HepG2 (cell line): ENCODE measurements around the gene STAM. TPM values are rescaled to one million over a fixed set of nuclear protein-coding genes. Genes with fewer than 3 reads are reported as not detected.

ENCODE experiments used
- ATAC-seq: fragments of 200-7000 bp; cut with Tn5 transposase; 3 replicates; pipeline ENCODE4 v1.9.1; 2020; ENCODE audit warnings: mild to moderate bottlenecking, moderate library complexity
- BruUV-seq: library from RNA; stranded (reverse); fragments of 400-500 nt; replicated peaks from 2 replicates; lab custom pipeline; 2021; lab: Mats Ljungman, UMichigan
- CTCF ChIA-PET: fragments of 300-600 bp; formaldehyde crosslinking; extraction: SDS; loops from one replicate; lab custom pipeline; 2021; ENCODE audit warnings: low total read pairs, inconsistent platforms, low intra/inter-chr PET ratio; lab: Yijun Ruan, JAX
- POLR2A ChIA-PET: fragments of 350-600 bp; sonication (Branson Sonifier 250); formaldehyde crosslinking; loops from one replicate; lab custom pipeline; 2020; ENCODE audit warnings: antibody characterized with exemption, inconsistent platforms; lab: Yijun Ruan, JAX
- DNase-seq: peaks from one replicate; pipeline ENCODE4 v3.0.0-alpha.2; 2015; ENCODE audit warnings: low spot score
- FAIRE-seq: peaks from 3 replicates; lab custom pipeline; 2011; peaks lifted over from hg19 to GRCh38; lab: Jason Lieb, UNC
- H2AFZ ChIP-seq: one replicate; pipeline ENCODE4 v1.6.1; 2011; ENCODE audit warnings: low read length, inconsistent platforms
- H3K27ac ChIP-seq: fragments of 300-600 bp; 3 replicates; pipeline ENCODE4 v1.8.0; 2011; ENCODE audit warnings: mixed run types, mild to moderate bottlenecking, mixed read lengths, low read length, inconsistent platforms; ENCODE audit not compliant: insufficient read depth; ENCODE audit errors: extremely low read length
- H3K27me3 ChIP-seq, 2 experiments: fragments of 200-600 bp in 1 of 2; 2 replicates in 1 of 2; 3 replicates in 1 of 2; pipeline versions ENCODE4 v1.6.0 to v1.8.0; 2011; ENCODE audit warnings: low read length in 2 of 2, mild to moderate bottlenecking in 2 of 2, moderate library complexity in 2 of 2, inconsistent platforms in 1 of 2; ENCODE audit not compliant: insufficient read depth in 2 of 2, control insufficient read depth in 1 of 2
- H3K36me3 ChIP-seq, 2 experiments: fragments of 200-600 bp in 1 of 2; replicated peaks in 1 of 2; 2 replicates in 1 of 2; 3 replicates in 1 of 2; pipeline versions ENCODE4 v1.5.1 to v1.8.0; 2011; ENCODE audit warnings: low read length in 2 of 2, inconsistent platforms in 1 of 2; ENCODE audit not compliant: insufficient read depth in 2 of 2, control insufficient read depth in 1 of 2
- H3K4me1 ChIP-seq: 2 replicates; pipeline ENCODE4 v1.5.1; 2012; ENCODE audit warnings: low read length, inconsistent platforms; ENCODE audit not compliant: insufficient read depth
- H3K4me2 ChIP-seq: 2 replicates; pipeline ENCODE4 v1.6.0; 2011; ENCODE audit warnings: low read depth, low read length, inconsistent platforms
- H3K4me3 ChIP-seq, 3 experiments: fragments of 200-600 bp in 1 of 3; sonication (generic), shearing (Covaris generic) in 1 of 3; replicated peaks in 1 of 3; 2 replicates each; pipeline ENCODE4 v1.5.1; 2011 to 2016; ENCODE audit warnings: low read length in 3 of 3, inconsistent platforms in 2 of 3, low read depth in 2 of 3, mild to moderate bottlenecking in 2 of 3, control low read depth in 1 of 3, mixed read lengths in 1 of 3; ENCODE audit not compliant: insufficient read depth in 1 of 3
- H3K79me2 ChIP-seq: one replicate; pipeline ENCODE4 v1.6.1; 2011; ENCODE audit warnings: low read length, inconsistent platforms; ENCODE audit not compliant: insufficient read depth
- H3K9ac ChIP-seq: 2 replicates; pipeline ENCODE4 v1.6.0; 2011; ENCODE audit warnings: mild to moderate bottlenecking, low read depth, low read length, inconsistent platforms; ENCODE audit not compliant: insufficient read depth
- H3K9me3 ChIP-seq: 2 replicates; pipeline ENCODE4 v1.5.1; 2012; ENCODE audit warnings: mild to moderate bottlenecking, low read length
- H4K20me1 ChIP-seq: 2 replicates; pipeline ENCODE4 v1.6.0; 2011; ENCODE audit warnings: inconsistent platforms, mild to moderate bottlenecking, low read length, moderate library complexity; ENCODE audit not compliant: insufficient read depth
- CREM ChIP-seq, 2 experiments: sonication (generic) in 1 of 2; formaldehyde crosslinking in 1 of 2; IDR thresholded peaks; 2 replicates each; pipeline versions ENCODE4 v1.4.0 to v1.6.1; 2016 to 2020; ENCODE audit warnings: antibody characterized with exemption in 1 of 2, mild to moderate bottlenecking in 1 of 2, missing genetic modification reagents in 1 of 2
- FOSL1 ChIP-seq: sonication (generic); formaldehyde crosslinking; IDR thresholded peaks from 2 replicates; pipeline ENCODE4 v1.9.0; 2021; ENCODE audit warnings: missing genetic modification reagents, borderline replicate concordance
- FOSL2 ChIP-seq: sonication (generic); formaldehyde crosslinking; IDR thresholded peaks from 2 replicates; pipeline ENCODE4 v1.4.0; 2020; ENCODE audit warnings: missing genetic modification reagents
- FOXA1 ChIP-seq, 2 experiments: fragments of 450-650 bp in 1 of 2; sonication (generic) in 1 of 2; formaldehyde crosslinking in 1 of 2; IDR thresholded peaks; 2 replicates each; pipeline versions ENCODE4 v1.4.0 to v1.6.1; 2016 to 2020; ENCODE audit warnings: missing genetic modification reagents in 1 of 2
- NFYB ChIP-seq: sonication (generic); formaldehyde crosslinking; IDR thresholded peaks from 2 replicates; pipeline ENCODE4 v1.4.0; 2020; ENCODE audit warnings: missing genetic modification reagents
- PPARG ChIP-seq: conservative IDR thresholded peaks from 2 replicates; pipeline ENCODE4 v1.6.1; 2016; ENCODE audit warnings: missing biosample characterization, missing genetic modification reagents
- RCOR2 ChIP-seq: IDR thresholded peaks from 2 replicates; pipeline ENCODE4 v1.6.1; 2016; ENCODE audit warnings: missing biosample characterization, missing genetic modification reagents
- SAP130 ChIP-seq: IDR thresholded peaks from 2 replicates; pipeline ENCODE4 v1.6.1; 2016; ENCODE audit warnings: low read depth
- SIX1 ChIP-seq: sonication (generic); formaldehyde crosslinking; IDR thresholded peaks from 2 replicates; pipeline ENCODE4 v1.4.0; 2020; ENCODE audit warnings: missing genetic modification reagents, borderline replicate concordance
- TRIM24 ChIP-seq: sonication (generic); formaldehyde crosslinking; IDR thresholded peaks from 2 replicates; pipeline ENCODE4 v1.8.0; 2022; ENCODE audit warnings: mild to moderate bottlenecking, missing genetic modification reagents
- ZNF335 ChIP-seq: sonication (generic); formaldehyde crosslinking; IDR thresholded peaks from 2 replicates; pipeline ENCODE4 v1.4.0; 2020; ENCODE audit warnings: missing genetic modification reagents
- ZNF7 ChIP-seq: IDR thresholded peaks from 2 replicates; pipeline ENCODE4 v1.6.1; 2016; ENCODE audit warnings: missing biosample characterization, missing genetic modification reagents
- WGBS: methylation state at CpG from one replicate; pipeline ENCODE4 v1.1.6; 2017; ENCODE audit warnings: low lambda C conversion rate; 5-methylcytosine and 5-hydroxymethylcytosine counted together
- in situ Hi-C: cut with HindIII; loops from 2 replicates; pipeline ENCODE4 v1.10.0; 2017; ENCODE audit warnings: low pct_unique_long_range_greater_than_20kb; ENCODE audit not compliant: extremely low pct_ligation_motif_present
- intact Hi-C: fragments of 100-400 bp; cut with micrococcal nuclease; formaldehyde crosslinking; loops from one replicate; pipeline ENCODE4 v1.10.0; 2022; ENCODE audit not compliant: unreplicated experiment
- polyA plus RNA-seq, 8 experiments: library from polyadenylated mRNA; depleted of rRNA in 3 of 8; stranded (reverse) in 7 of 8; unstranded in 1 of 8; fragments of >200 nt; fragmentation: Illumina TruSeq in 4 of 8; extraction: Trizol in 4 of 8; gene quantifications; 2 replicates each; pipeline versions ENCODE4 v1.2.1 to v1.2.3, GENCODE V29; 2011 to 2016; ENCODE audit warnings: low read depth in 4 of 8, missing spikeins in 1 of 8, mixed read lengths in 1 of 8; ENCODE audit not compliant: insufficient read depth in 1 of 8
- total RNA-seq, 5 experiments: library from RNA; depleted of rRNA; stranded (reverse); fragments of >200 nt; fragmentation: Illumina TruSeq; extraction: Trizol; gene quantifications; 2 replicates each; pipeline ENCODE4 v1.2.3, GENCODE V29; 2016; ENCODE audit warnings: low read depth in 1 of 5
- TF ChIP-seq, protein P1 (sequence below): sonication (generic); formaldehyde crosslinking; conservative IDR thresholded peaks from 2 replicates; pipeline ENCODE4 v1.4.0; 2020; ENCODE audit warnings: missing genetic modification reagents
- TF ChIP-seq, protein P2 (sequence below): IDR thresholded peaks from 2 replicates; pipeline ENCODE4 v1.6.1; 2016; ENCODE audit warnings: low read depth
- TF ChIP-seq, protein P3 (sequence below): sonication (generic); formaldehyde crosslinking; IDR thresholded peaks from 2 replicates; pipeline ENCODE4 v1.5.0; 2020; ENCODE audit warnings: missing genetic modification reagents
- TF ChIP-seq, protein P4 (sequence below): sonication (generic); formaldehyde crosslinking; IDR thresholded peaks from 2 replicates; pipeline ENCODE4 v1.4.0; 2020; ENCODE audit warnings: missing genetic modification reagents

STAM gene
- total and polyA plus RNA-seq, 2 of the 13 experiments (the other 11 are each of a cell fraction or from before 2014, with no cell fraction given), result 19.5 to 25.1 TPM

DNA sequence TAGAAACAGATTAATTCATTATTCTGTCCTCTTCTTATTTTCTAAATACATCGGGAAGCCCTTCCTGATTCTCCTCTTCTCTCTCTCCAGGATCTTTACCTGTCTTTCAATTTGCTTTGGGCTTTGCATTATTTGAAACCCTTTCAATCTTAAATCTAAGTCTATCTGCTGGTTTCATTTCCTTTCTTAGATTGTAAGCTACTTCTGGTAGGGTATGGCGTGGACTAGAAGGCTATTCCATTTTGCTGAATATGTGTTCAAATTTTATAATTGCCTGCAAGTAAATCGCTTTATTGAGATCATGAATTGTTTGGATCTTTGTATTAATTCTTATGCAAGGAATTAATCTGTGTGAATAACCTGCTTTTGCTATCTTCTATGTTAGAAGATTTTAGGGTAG, 11.1 kb downstream of the STAM start (continued):
- TF ChIP-seq, protein P1, sequence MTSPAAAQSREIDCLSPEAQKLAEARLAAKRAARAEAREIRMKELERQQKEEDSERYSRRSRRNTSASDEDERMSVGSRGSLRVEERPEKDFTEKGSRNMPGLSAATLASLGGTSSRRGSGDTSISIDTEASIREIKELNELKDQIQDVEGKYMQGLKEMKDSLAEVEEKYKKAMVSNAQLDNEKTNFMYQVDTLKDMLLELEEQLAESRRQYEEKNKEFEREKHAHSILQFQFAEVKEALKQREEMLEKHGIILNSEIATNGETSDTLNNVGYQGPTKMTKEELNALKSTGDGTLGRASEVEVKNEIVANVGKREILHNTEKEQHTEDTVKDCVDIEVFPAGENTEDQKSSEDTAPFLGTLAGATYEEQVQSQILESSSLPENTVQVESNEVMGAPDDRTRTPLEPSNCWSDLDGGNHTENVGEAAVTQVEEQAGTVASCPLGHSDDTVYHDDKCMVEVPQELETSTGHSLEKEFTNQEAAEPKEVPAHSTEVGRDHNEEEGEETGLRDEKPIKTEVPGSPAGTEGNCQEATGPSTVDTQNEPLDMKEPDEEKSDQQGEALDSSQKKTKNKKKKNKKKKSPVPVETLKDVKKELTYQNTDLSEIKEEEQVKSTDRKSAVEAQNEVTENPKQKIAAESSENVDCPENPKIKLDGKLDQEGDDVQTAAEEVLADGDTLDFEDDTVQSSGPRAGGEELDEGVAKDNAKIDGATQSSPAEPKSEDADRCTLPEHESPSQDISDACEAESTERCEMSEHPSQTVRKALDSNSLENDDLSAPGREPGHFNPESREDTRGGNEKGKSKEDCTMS (CRISPR knock-in tag), result no peak
- TF ChIP-seq ZNF335 (CRISPR knock-in tag), result no peak
- TF ChIP-seq TRIM24 (CRISPR knock-in tag), result no peak
- TF ChIP-seq NFYB, result no peak

DNA sequence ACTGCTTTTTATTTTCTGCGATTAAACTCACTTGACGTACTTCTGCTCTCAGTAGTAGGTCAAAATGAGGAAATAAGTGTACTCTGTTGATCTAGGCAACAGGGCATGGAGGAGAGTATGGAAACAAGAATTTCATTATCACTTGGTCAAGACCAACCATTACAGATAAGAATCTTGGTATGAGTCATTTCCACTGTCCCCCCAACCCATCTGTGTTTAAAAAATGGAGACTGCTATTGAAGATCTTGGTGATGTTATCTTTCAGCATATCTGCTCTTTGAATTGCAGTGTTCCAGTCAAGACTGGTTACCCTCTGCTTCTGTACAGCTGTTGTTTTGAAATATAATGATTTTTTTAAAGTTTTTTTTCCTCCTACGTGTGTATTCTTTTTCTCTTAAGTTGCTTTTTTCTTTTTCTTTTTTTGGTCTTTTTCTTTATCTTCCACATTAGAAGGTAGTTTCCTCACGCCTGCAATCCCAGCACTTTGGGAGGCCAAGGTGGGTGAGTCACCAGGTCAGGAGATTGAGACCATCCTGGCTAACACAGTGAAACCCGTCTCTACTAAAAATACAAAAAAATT, 11.7 kb downstream of the STAM start:
- peaks cover 95% of the 10 kb centered on the region for H3K79me2 ChIP-seq
- peak; percentile 25; the same call in 2 of the 3 replicates for ATAC-seq
- no peak overlapping the region for H3K9ac ChIP-seq
- ChIA-PET POLR2A (interaction anchor here (1.0 to 4.3 kb wide), 2 partner anchors 12 to 18 kb away, joined by 3 to 26 read pairs; partner anchors contain the start of gene STAM), CTCF (no interaction called here)
- H4K20me1 ChIP-seq, result no peaks in the 10 kb centered on the region
- intact Hi-C loops, result no loop called here
- peaks cover 61% of the 10 kb centered on the region for H3K4me1 ChIP-seq
- DNase-seq, result peak; percentile 67
- H2AFZ ChIP-seq, result no peak overlapping the region
- H3K4me3 ChIP-seq, result no peak overlapping the region
- H3K9me3 ChIP-seq, result peaks cover 7% of the 10 kb centered on the region
- no peaks in the 10 kb centered on the region for H3K27me3 ChIP-seq
- in situ Hi-C loops, result loop anchor here (25.0 kb wide), 1 partner anchor 1007 kb away; the partner anchor contains the start of genes ARL5B and NSUN6
- no peak for FAIRE-seq
- H3K27ac ChIP-seq, result peak overlapping the region; percentile 13
- no TSS peak for BruUV-seq
- peak overlapping the region; percentile 5; the same call in 1 of the 2 replicates for H3K4me2 ChIP-seq
- H3K36me3 ChIP-seq, result peaks cover 0 to 4% of the 10 kb centered on the region in 2 experiments; a peak in 3 of 5 replicates
- 71% methylated on average over 5 of the region's 5 CpGs for WGBS
- TF ChIP-seq SIX1 (CRISPR knock-in tag) (no peak), CREM (IDR thresholded peaks at IDR 0.05) (0 out of 2 replicates have a peak, but pooled peaks have one; percentile 17), CREM (CRISPR knock-in tag; IDR thresholded peaks at IDR 0.05) (no peak), RCOR2 (CRISPR knock-in tag) (peak; percentile 39; the same call in 1 of the 2 replicates), ZNF335 (CRISPR knock-in tag) (peak; percentile 32; the same call in 1 of the 2 replicates), FOSL1 (peak; percentile 58; the same call in 1 of the 2 replicates), PPARG (CRISPR knock-in tag) (peak; percentile 84), SAP130 (peak; percentile 40; the same call in 1 of the 2 replicates), FOSL2 (CRISPR knock-in tag) (peak; percentile 64), FOXA1 (IDR thresholded peaks at IDR 0.05) (no peak), FOXA1 (CRISPR knock-in tag; IDR thresholded peaks at IDR 0.05) (0 out of 2 replicates have a peak, but pooled peaks have one; percentile 16), ZNF7 (CRISPR knock-in tag) (no peak)
- TF ChIP-seq, protein P2, sequence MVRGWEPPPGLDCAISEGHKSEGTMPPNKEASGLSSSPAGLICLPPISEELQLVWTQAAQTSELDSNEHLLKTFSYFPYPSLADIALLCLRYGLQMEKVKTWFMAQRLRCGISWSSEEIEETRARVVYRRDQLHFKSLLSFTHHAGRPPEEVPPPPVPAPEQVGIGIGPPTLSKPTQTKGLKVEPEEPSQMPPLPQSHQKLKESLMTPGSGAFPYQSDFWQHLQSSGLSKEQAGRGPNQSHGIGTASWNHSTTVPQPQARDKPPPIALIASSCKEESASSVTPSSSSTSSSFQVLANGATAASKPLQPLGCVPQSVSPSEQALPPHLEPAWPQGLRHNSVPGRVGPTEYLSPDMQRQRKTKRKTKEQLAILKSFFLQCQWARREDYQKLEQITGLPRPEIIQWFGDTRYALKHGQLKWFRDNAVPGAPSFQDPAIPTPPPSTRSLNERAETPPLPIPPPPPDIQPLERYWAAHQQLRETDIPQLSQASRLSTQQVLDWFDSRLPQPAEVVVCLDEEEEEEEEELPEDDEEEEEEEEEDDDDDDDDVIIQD (CRISPR knock-in tag), result peak; percentile 47; the same call in 1 of the 2 replicates
- TF ChIP-seq, protein P3, sequence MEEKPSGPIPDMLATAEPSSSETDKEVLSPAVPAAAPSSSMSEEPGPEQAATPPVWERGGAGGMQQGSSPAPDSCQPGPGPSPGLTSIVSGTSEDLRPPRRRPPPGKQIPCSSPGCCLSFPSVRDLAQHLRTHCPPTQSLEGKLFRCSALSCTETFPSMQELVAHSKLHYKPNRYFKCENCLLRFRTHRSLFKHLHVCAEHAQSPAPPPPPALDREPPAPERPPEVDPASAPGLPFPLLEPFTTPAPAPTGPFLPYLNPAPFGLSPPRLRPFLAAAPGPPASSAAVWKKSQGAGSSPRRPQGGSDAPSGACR (CRISPR knock-in tag), result no peak
- TF ChIP-seq, protein P4, sequence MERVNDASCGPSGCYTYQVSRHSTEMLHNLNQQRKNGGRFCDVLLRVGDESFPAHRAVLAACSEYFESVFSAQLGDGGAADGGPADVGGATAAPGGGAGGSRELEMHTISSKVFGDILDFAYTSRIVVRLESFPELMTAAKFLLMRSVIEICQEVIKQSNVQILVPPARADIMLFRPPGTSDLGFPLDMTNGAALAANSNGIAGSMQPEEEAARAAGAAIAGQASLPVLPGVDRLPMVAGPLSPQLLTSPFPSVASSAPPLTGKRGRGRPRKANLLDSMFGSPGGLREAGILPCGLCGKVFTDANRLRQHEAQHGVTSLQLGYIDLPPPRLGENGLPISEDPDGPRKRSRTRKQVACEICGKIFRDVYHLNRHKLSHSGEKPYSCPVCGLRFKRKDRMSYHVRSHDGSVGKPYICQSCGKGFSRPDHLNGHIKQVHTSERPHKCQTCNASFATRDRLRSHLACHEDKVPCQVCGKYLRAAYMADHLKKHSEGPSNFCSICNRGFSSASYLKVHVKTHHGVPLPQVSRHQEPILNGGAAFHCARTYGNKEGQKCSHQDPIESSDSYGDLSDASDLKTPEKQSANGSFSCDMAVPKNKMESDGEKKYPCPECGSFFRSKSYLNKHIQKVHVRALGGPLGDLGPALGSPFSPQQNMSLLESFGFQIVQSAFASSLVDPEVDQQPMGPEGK (CRISPR knock-in tag), result 0 out of 2 replicates have a peak, but pooled peaks have one; percentile 11
